Measurements from ENCODE around the gene HPN. TPM values are rescaled to one million over a fixed set of nuclear protein-coding genes. Genes with fewer than 3 reads are reported as not detected.

HPN gene
- total RNA-seq, 4 donors from 2014 or later: 1.3 to 3.5 (median 1.8) TPM; not detected in 1

- DNase-seq (ENCODE audit: low spot score in 2 of 2): no peak
- TF ChIP-seq EP300 (IDR thresholded peaks at IDR 0.05): no peak
- TF ChIP-seq CTCF (IDR thresholded peaks at IDR 0.05): no peak
- no peak for TF ChIP-seq POLR2A (IDR thresholded peaks at IDR 0.05)
- WGBS, 2 donors: 73 to 77% methylated on average over 2 of the region's 2 CpGs
- H3K4me1 ChIP-seq: no peaks in the 10 kb centered on the region
- H3K27ac ChIP-seq: no peak overlapping the region
- no peaks in the 10 kb centered on the region for H3K36me3 ChIP-seq
- H3K27me3 ChIP-seq: no peaks in the 10 kb centered on the region
- H3K4me3 ChIP-seq: no peak overlapping the region
- H3K9me3 ChIP-seq: no peaks in the 10 kb centered on the region
Measured at GRCh38 chr19:35058370-35058769, 16.8 kb downstream of the HPN start.

- Histone ChIP-seq H3K27me3 (no peaks in the 10 kb centered on the region), H3K4me1 (no peaks in the 10 kb centered on the region)
- 81 to 83% methylated on average over 15 to 25 of the region's 26 CpGs for WGBS, 2 donors
Measured at GRCh38 chr19:35059006-35059798, 17.7 kb downstream of the HPN start.

GRCh38 chr19:35059799-35060091, 18.2 kb downstream of the HPN start:
- Histone ChIP-seq H3K4me1 (no peaks in the 10 kb centered on the region), H3K4me3 (no peak overlapping the region), H3K27ac (no peak overlapping the region), H3K9me3 (no peaks in the 10 kb centered on the region), H3K27me3 (no peaks in the 10 kb centered on the region), H3K36me3 (no peaks in the 10 kb centered on the region)
- DNase-seq (ENCODE audit: low spot score in 2 of 2): no peak
- TF ChIP-seq POLR2A (IDR thresholded peaks at IDR 0.05): no peak
- TF ChIP-seq EP300 (IDR thresholded peaks at IDR 0.05): no peak
- TF ChIP-seq CTCF (IDR thresholded peaks at IDR 0.05): no peak
- 85 to 86% methylated on average over 9 to 15 of the region's 15 CpGs for WGBS, 2 donors

More at GRCh38 chr19:35059006-35059798, 17.7 kb downstream of the HPN start:
- Histone ChIP-seq H3K9me3 (no peaks in the 10 kb centered on the region), H3K36me3 (no peaks in the 10 kb centered on the region), H3K27ac (no peak overlapping the region), H3K4me3 (no peak overlapping the region)
- TF ChIP-seq EP300 (IDR thresholded peaks at IDR 0.05) (no peak), POLR2A (IDR thresholded peaks at IDR 0.05) (no peak), CTCF (IDR thresholded peaks at IDR 0.05) (no peak)
- no peak for DNase-seq (ENCODE audit: low spot score in 2 of 2)

GRCh38 chr19:35060160-35060855, 18.8 kb downstream of the HPN start:
- Histone ChIP-seq H3K9me3 (no peaks in the 10 kb centered on the region), H3K27ac (no peak overlapping the region), H3K4me1 (no peaks in the 10 kb centered on the region), H3K27me3 (no peaks in the 10 kb centered on the region), H3K36me3 (no peaks in the 10 kb centered on the region), H3K4me3 (no peak overlapping the region)
- WGBS, 2 donors: 89 to 90% methylated on average over 26 to 27 of the region's 29 CpGs
- no peak for TF ChIP-seq CTCF (IDR thresholded peaks at IDR 0.05)
- no peak for TF ChIP-seq EP300 (IDR thresholded peaks at IDR 0.05)
- no peak for TF ChIP-seq POLR2A (IDR thresholded peaks at IDR 0.05)
- DNase-seq (ENCODE audit: low spot score in 2 of 2): no peak

Measured in tibial nerve (tissue), 4 donors.